Inferior parietal cortex (tissue), 1 donor: ENCODE results near the gene MARCKS.

Source experiments
- DNase-seq: peaks from one replicate; pipeline ENCODE4 v3.0.0-alpha.2; 2016; ENCODE audit errors: extremely low spot score

MARCKS gene, protein sequence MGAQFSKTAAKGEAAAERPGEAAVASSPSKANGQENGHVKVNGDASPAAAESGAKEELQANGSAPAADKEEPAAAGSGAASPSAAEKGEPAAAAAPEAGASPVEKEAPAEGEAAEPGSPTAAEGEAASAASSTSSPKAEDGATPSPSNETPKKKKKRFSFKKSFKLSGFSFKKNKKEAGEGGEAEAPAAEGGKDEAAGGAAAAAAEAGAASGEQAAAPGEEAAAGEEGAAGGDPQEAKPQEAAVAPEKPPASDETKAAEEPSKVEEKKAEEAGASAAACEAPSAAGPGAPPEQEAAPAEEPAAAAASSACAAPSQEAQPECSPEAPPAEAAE

DNA sequence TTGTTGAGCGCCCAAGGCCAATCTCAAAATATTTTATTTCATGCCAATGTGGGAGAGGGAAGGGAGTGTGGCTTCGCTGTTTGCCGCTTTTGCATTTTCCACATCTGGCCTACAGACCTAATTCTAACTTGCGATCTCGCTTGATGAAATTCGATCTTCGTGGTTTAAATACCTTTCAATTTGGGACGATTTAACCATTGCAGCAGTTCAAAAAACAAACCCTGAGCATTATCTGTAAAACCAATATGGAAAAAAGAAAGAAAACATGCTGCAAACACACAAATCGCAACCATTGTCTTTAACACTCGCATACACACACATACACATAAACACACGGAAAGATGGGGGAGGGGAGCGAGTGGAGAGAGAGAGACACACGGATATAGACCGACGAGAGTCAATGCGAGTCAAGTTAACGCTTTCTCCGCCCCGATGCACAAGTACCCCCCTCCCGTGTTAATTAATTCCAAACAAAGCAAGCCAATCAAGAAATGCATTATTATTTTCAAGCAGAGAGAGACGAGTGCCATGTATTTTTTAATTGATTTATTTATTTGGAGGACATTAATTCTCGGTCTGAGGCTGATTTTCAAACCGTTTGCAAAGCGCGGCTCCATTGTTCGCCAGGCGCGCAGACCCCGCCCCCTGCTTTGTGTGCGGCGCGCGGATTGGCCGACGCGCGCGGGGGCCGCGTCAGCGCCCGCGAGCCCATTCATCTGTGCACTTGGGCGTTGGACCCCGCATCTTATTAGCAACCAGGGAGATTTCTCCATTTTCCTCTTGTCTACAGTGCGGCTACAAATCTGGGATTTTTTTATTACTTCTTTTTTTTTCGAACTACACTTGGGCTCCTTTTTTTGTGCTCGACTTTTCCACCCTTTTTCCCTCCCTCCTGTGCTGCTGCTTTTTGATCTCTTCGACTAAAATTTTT is at the start of gene MARCKS:
Gene MARCKS, plus strand, starts transcription at position 721 of the 931 bp plus-strand sequence. CDS start 401 bp downstream, outside the sequence.
- peak; percentile 81 for DNase-seq

GRCh38 chr6:113809826-113810225 is 47.3 kb upstream of the MARCKS start:
- DNase-seq: no peak

GRCh38 chr6:113813142-113813541 is 44.0 kb upstream of the MARCKS start:
- DNase-seq: no peak

- no peak for DNase-seq
These were observed 38.6 kb upstream of the MARCKS start for GRCh38 chr6:113818578-113818977.

DNA sequence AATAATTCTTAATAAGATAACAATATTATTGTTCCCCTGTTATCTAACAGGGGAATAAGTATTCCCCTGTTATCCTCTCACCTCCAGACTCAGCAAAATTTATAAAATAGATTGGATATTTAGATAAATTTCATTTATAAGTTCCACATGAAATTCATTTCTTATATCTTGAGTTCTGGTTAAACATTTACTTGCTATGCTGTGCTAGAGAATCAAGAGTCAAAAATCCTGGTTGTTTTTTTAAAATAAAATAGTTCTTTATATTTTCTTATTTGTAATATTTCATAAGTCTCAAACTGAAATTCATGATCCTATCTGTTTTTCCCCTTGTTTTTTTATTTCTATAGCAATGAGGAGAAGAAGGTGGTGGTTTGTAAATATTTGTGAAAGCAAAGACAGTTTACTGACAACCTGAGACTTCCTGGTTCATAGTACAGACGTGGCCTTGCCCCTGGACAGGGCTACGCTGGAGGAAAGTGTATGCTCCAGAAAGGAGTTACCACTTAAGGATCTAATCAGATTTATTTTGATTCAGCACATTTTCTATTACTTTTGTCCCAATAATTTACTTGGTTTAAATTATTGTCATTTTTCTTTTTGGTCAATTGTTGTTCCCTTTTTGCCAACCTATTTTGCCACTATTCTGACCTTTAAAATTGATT is 37.8 kb upstream of the MARCKS start:
- DNase-seq: no peak

- DNase-seq: no peak
These were observed 36.4 kb upstream of the MARCKS start for GRCh38 chr6:113820761-113821160.

GRCh38 chr6:113821445-113821844 is 35.7 kb upstream of the MARCKS start:
- DNase-seq: no peak

GRCh38 chr6:113823916-113824315 is 33.2 kb upstream of the MARCKS start:
- DNase-seq: no peak

DNA sequence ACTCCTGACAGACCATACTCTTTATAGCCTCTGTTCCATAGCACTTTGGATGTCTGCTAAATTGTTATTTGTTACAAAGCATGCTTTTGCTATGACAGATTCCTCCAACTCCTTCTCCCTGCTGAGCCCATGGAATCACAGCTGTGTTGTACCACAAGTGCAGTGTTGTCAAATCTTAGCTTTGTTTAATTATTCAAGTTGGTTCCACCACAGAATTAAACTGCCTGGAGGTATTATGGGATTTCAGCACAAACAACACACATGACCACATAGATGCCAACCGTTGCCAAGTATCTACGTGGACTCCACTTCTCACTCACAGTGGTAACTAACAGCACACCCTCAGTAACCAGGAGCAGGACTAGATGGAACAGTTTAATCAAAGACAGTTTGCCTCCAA is 32.7 kb upstream of the MARCKS start:
- no peak for DNase-seq

DNA sequence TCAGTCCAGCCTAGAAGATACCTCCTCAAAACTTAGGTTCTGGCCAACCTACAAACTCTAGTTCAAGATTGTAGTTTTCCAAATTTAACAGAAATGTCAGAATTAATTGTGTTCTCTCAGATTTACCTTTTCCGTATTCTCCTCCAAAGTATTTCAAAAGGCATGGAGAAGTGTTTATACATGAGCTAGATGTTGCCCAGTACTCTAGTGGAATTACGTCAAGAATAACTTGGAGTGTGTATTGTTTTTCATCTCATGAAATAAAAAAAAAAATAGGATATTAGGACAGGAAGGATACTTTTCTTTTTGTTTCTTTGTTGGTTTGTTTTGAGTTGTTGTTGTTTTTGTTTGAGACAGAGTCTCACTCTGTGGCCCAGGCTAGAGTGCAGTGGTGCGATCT is 32.3 kb upstream of the MARCKS start:
- DNase-seq: no peak

GRCh38 chr6:113825781-113826180 is 31.4 kb upstream of the MARCKS start:
- peak; percentile 70 for DNase-seq

- no peak for DNase-seq
These were observed 28.0 kb upstream of the MARCKS start for GRCh38 chr6:113828984-113829695.

GRCh38 chr6:113829696-113830045 is 27.5 kb upstream of the MARCKS start:
- DNase-seq: no peak

GRCh38 chr6:113830140-113830539 is 27.0 kb upstream of the MARCKS start:
- no peak for DNase-seq

GRCh38 chr6:113833537-113833936 is 23.6 kb upstream of the MARCKS start:
- DNase-seq: no peak

DNA sequence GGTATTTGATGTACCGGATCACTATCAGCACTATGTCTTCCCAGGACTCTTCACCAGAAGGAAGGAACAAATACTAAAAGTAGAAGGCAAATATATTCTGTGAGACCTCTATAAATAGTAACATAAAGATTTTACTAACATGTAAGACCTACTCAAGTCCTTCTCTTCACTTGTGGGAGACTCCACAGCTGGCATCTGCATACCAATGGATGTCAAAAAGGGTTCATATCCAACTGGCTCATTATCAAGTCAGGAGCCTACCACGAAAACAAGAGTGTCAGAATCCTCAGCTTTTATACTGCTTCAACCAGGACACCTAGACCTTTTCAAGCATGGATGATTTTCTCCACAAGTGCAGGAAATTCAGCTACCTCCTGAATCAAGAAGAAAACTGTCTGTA is 20.0 kb upstream of the MARCKS start:
- DNase-seq: no peak

- no peak for DNase-seq
These were observed 15.0 kb upstream of the MARCKS start for GRCh38 chr6:113842165-113842564.

DNA sequence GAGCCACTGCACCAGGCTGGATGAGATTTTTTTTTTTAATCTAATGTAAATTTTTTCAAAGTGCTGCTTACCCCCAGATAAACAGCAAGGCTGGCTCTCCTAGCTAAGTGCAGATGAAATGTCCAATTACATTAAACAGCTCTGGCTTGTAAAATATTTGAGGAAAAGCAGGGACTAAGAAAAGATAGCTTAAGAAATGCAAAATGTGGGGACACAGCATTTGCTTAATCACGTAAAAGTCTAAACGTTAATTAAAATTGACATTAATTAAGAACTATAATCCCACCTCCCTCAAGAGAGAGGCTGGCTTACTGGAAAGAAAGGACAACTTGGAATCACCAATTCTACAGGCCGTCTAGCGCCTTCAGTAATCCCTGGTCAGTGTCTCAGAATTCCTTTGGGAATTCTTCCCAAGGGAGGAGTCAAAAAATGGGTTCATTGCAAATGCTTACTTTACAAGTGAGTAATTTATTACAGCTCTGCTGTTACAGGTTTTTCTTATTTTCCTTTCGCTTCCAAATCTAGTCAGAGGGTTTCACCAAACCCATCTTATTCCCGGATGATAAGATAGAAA is 13.6 kb upstream of the MARCKS start:
- no peak for DNase-seq

DNA sequence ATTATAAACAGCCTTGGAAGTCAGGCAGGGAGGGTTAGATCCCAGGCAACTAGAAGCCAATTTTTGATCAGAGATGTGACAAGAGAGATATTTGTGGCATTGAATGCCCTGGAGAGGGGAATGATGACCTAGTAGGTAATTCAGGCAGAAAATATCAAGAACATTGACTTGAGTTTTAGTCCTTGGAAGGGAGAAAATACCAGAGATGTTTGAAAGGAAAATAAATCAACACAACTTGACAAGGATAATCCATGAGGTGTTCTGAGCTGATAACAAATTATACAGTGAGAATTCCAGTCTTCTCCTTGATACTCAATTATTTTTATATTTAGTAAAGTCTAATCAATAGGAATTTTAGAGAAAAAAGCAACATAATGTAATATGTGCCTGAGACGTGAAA is 10.6 kb upstream of the MARCKS start:
- DNase-seq: no peak

- DNase-seq: no peak
These were observed 9.7 kb upstream of the MARCKS start for GRCh38 chr6:113847447-113847846.

- no peak for DNase-seq
These were observed 8.9 kb upstream of the MARCKS start for GRCh38 chr6:113848280-113848679.
